Mesendoderm (in vitro differentiated cells): ENCODE measurements around the gene FARP1.
A peak's percentile ranks its signal among the peaks of the same experiment; 100 is the strongest.

Experiments used
- DNase-seq: peaks from one replicate; pipeline ENCODE4 v3.0.0; 2013
- H2AK5ac ChIP-seq: 2 replicates; pipeline ENCODE4 v1.6.1; 2013; ENCODE audit warnings: low read length, inconsistent platforms
- H2BK120ac ChIP-seq: 2 replicates; pipeline ENCODE4 v1.6.1; 2013; ENCODE audit warnings: low read depth, mild to moderate bottlenecking, low read length, moderate library complexity, mixed read lengths
- H2BK15ac ChIP-seq: replicated peaks from 2 replicates; pipeline ENCODE4 v1.6.1; 2013; ENCODE audit warnings: low read depth, mild to moderate bottlenecking, moderate library complexity
- H2BK5ac ChIP-seq: 2 replicates; pipeline ENCODE4 v1.6.1; 2013; ENCODE audit warnings: low read length, inconsistent platforms
- H3K18ac ChIP-seq: 2 replicates; pipeline ENCODE4 v1.6.1; 2013; ENCODE audit warnings: mild to moderate bottlenecking, low read length, mixed read lengths
- H3K23ac ChIP-seq: one replicate; pipeline ENCODE4 v1.6.1; 2013; ENCODE audit warnings: low read length
- H3K27ac ChIP-seq: 2 replicates; pipeline ENCODE4 v1.5.1; 2013; ENCODE audit warnings: low read depth, mild to moderate bottlenecking, inconsistent platforms, low read length, moderate library complexity
- H3K27me3 ChIP-seq: 2 replicates; pipeline ENCODE4 v1.6.1; 2013; ENCODE audit warnings: low read length, control low read depth, mild to moderate bottlenecking, inconsistent platforms; ENCODE audit not compliant: insufficient read depth, poor library complexity
- H3K36me3 ChIP-seq: 2 replicates; pipeline ENCODE4 v1.6.1; 2013; ENCODE audit warnings: low read length, inconsistent platforms; ENCODE audit not compliant: control insufficient read depth, insufficient read depth
- H3K4ac ChIP-seq: one replicate; pipeline ENCODE4 v1.6.1; 2013; ENCODE audit warnings: low read depth, mild to moderate bottlenecking, low read length, moderate library complexity
- H3K4me1 ChIP-seq: 2 replicates; pipeline ENCODE4 v1.6.1; 2013; ENCODE audit warnings: low read depth, low read length, inconsistent platforms; ENCODE audit not compliant: control insufficient read depth
- H3K4me2 ChIP-seq: 2 replicates; pipeline ENCODE4 v1.6.1; 2013; ENCODE audit warnings: low read length
- H3K4me3 ChIP-seq: 2 replicates; pipeline ENCODE4 v1.5.1; 2013; ENCODE audit warnings: mild to moderate bottlenecking, low read length
- H3K56ac ChIP-seq: one replicate; pipeline ENCODE4 v1.6.1; 2013; ENCODE audit warnings: low read length
- H3K79me1 ChIP-seq: 2 replicates; pipeline ENCODE4 v1.6.1; 2013; ENCODE audit warnings: low read length, inconsistent platforms
- H3K79me2 ChIP-seq: 2 replicates; pipeline ENCODE4 v1.6.1; 2013; ENCODE audit warnings: mild to moderate bottlenecking, low read length; ENCODE audit not compliant: control insufficient read depth, insufficient read depth
- H3K9ac ChIP-seq: 2 replicates; pipeline ENCODE4 v1.6.1; 2013; ENCODE audit warnings: low read length, inconsistent platforms
- H4K5ac ChIP-seq: one replicate; pipeline ENCODE4 v1.6.1; 2013; ENCODE audit warnings: low read length
- H4K8ac ChIP-seq: one replicate; pipeline ENCODE4 v1.6.1; 2013; ENCODE audit warnings: low read depth, mild to moderate bottlenecking, control low read depth, low read length, moderate library complexity
- WGBS: extraction: QIAGEN DNeasy Blood & Tissue Kit; methylation state at CpG from one replicate; pipeline ENCODE4 v1.1.7; 2013; ENCODE audit warnings: low lambda C conversion rate, missing lambda C conversion rate; ENCODE audit not compliant: insufficient coverage; ENCODE audit errors: extremely low coverage; 5-methylcytosine and 5-hydroxymethylcytosine counted together
- small RNA-seq: library from polyadenylated mRNA; stranded (forward); fragments of <200 nt; extraction: miRNeasy Mini kit (QIAGEN cat#:217004); gene quantifications from one replicate; pipeline ENCODE3, GENCODE V24; 2013; ENCODE audit not compliant: insufficient read depth

The FARP1 gene

GRCh38 chr13:98504371-98504963, 361.6 kb downstream of the FARP1 start:
- WGBS: no CpG with 5 or more reads among the region's 12 CpGs
- Histone ChIP-seq H3K36me3 (peaks cover 1% of the 10 kb centered on the region), H2AK5ac (no peak overlapping the region), H3K79me2 (peaks cover 59% of the 10 kb centered on the region), H4K5ac (no peak overlapping the region), H3K18ac (no peak overlapping the region), H3K79me1 (peaks cover 45% of the 10 kb centered on the region), H3K56ac (no peak overlapping the region), H2BK120ac (no peak overlapping the region), H3K4me3 (no peak overlapping the region), H3K27me3 (no peaks in the 10 kb centered on the region), H4K8ac (no peak overlapping the region), H3K4ac (no peak overlapping the region), H3K4me2 (no peak overlapping the region), H3K9ac (no peak overlapping the region), H3K23ac (no peak overlapping the region), H3K27ac (no peak overlapping the region), H3K4me1 (peaks cover 22% of the 10 kb centered on the region), H2BK5ac (no peak overlapping the region), H2BK15ac (no peak overlapping the region)
- DNase-seq: no peak

Small RNAs within 50 kb of the gene (small RNA-seq; reads per million reads assigned to genes)
- 7.7 reads per million, percentile 82 among the genes with 10 or more reads in this experiment for gene MIR3170
